Frontal cortex (tissue), 4 donors: ENCODE measurements around the gene SCFD2. TPM values are rescaled to one million over a fixed set of nuclear protein-coding genes. Genes with fewer than 3 reads are reported as not detected.
"Not testable (repeated sequence)": the region's sequence is repeated elsewhere in the genome, so short reads cannot be mapped to it uniquely, and the experiment has no call there.

Source experiments
- DNase-seq, 2 donors: peaks; one replicate each; pipeline ENCODE4 v3.0.0; 2012; ENCODE audit warnings: low spot score in 2 of 2
- FAIRE-seq: peaks from 2 replicates; lab custom pipeline; 2012; peaks lifted over from hg19 to GRCh38; lab: Jason Lieb, UNC
- total RNA-seq: library from RNA; depleted of rRNA; stranded (reverse); fragments of >200 nt; gene quantifications from one replicate; pipeline ENCODE4 v1.2.3, GENCODE V29; 2014
- donor health status: control.
- donor health status: control.
- donor health status: control.

Gene SCFD2
- total RNA-seq, 1 donor from 2014 or later: 17.5 TPM

GRCh38 chr4:53273726-53274125 is 92.1 kb downstream of the SCFD2 start:
- no peak for DNase-seq
- FAIRE-seq: no peak

GRCh38 chr4:53267026-53267425 is 98.8 kb downstream of the SCFD2 start:
- DNase-seq: no peak
- FAIRE-seq: no peak

- not testable (repeated sequence) for FAIRE-seq, DNase-seq
Measured at GRCh38 chr4:53255986-53256385, 109.9 kb downstream of the SCFD2 start.

GRCh38 chr4:53240573-53240972 is 125.3 kb downstream of the SCFD2 start:
- FAIRE-seq: no peak
- no peak for DNase-seq

- not testable (repeated sequence) for FAIRE-seq, DNase-seq
Measured at GRCh38 chr4:53238352-53238751, 127.5 kb downstream of the SCFD2 start.

- DNase-seq, FAIRE-seq: not testable (repeated sequence)
Measured at GRCh38 chr4:53237811-53238210, 128.1 kb downstream of the SCFD2 start.

GRCh38 chr4:53236624-53237023 is 129.2 kb downstream of the SCFD2 start:
- not testable (repeated sequence) for DNase-seq
- FAIRE-seq: peak; percentile 36

- FAIRE-seq (no peak), DNase-seq (no peak)
Measured at GRCh38 chr4:53235547-53235946, 130.3 kb downstream of the SCFD2 start.

- DNase-seq (no peak), FAIRE-seq (no peak)
Measured at GRCh38 chr4:53234669-53235068, 131.2 kb downstream of the SCFD2 start.

- no peak for FAIRE-seq
- no peak for DNase-seq
Measured at GRCh38 chr4:53234111-53234510, 131.8 kb downstream of the SCFD2 start.

GRCh38 chr4:53233114-53233795 is 132.6 kb downstream of the SCFD2 start:
- DNase-seq: no peak
- FAIRE-seq: no peak

GRCh38 chr4:53232371-53232770 is 133.5 kb downstream of the SCFD2 start:
- DNase-seq: no peak
- no peak for FAIRE-seq

GRCh38 chr4:53228036-53228435 is 137.8 kb downstream of the SCFD2 start:
- FAIRE-seq (no peak), DNase-seq (no peak)

GRCh38 chr4:53227451-53227850 is 138.4 kb downstream of the SCFD2 start:
- FAIRE-seq (no peak), DNase-seq (no peak)

- no peak for DNase-seq
- FAIRE-seq: no peak
Measured at GRCh38 chr4:53221832-53222480, 143.9 kb downstream of the SCFD2 start.

- DNase-seq, FAIRE-seq: not testable (repeated sequence)
Measured at GRCh38 chr4:53219148-53219547, 146.7 kb downstream of the SCFD2 start.

- FAIRE-seq: no peak
- DNase-seq: no peak
Measured at GRCh38 chr4:53208753-53209152, 157.1 kb downstream of the SCFD2 start.

- FAIRE-seq (no peak), DNase-seq (no peak)
Measured at GRCh38 chr4:53205970-53206369, 159.9 kb downstream of the SCFD2 start.

GRCh38 chr4:53199356-53199755 is 166.5 kb downstream of the SCFD2 start:
- FAIRE-seq (no peak), DNase-seq (no peak)

GRCh38 chr4:53197772-53198142 is 168.1 kb downstream of the SCFD2 start:
- DNase-seq: no peak
- FAIRE-seq: no peak

GRCh38 chr4:53196882-53197771 is 168.7 kb downstream of the SCFD2 start:
- peak; percentile 4 to 25 for DNase-seq
- peak; percentile 87 for FAIRE-seq
